GM08714 (cell line): Measurements from ENCODE around the gene AHNAK2.

Source experiments
- H3K4me3 ChIP-seq: fragments of 200-500 bp; sonication (Bioruptor generic); 2 replicates; pipeline ENCODE4 v1.5.1; 2014; ENCODE audit warnings: mild to moderate bottlenecking, low read length, inconsistent platforms
- ZNF274 ChIP-seq: IDR thresholded peaks from 2 replicates; pipeline ENCODE4 v1.6.1; 2012; ENCODE audit warnings: mild to moderate bottlenecking, low read depth, low read length

AHNAK2 gene

GRCh38 chr14:104931304-104931770 lies 46.8 kb downstream of the AHNAK2 start:
- H3K4me3 ChIP-seq = no peak overlapping the region
- no peak for TF ChIP-seq ZNF274

- no peak overlapping the region for H3K4me3 ChIP-seq
- no peak for TF ChIP-seq ZNF274
These were observed 47.5 kb downstream of the AHNAK2 start for GRCh38 chr14:104930526-104931303.

GRCh38 chr14:104929268-104930230 lies 48.6 kb downstream of the AHNAK2 start:
- TF ChIP-seq ZNF274 = no peak
- no peak overlapping the region for H3K4me3 ChIP-seq

- TF ChIP-seq ZNF274 = no peak
- H3K4me3 ChIP-seq = no peak overlapping the region
These were observed 49.6 kb downstream of the AHNAK2 start for GRCh38 chr14:104928391-104929133.

GRCh38 chr14:104927901-104928300 lies 50.3 kb downstream of the AHNAK2 start:
- no peak overlapping the region for H3K4me3 ChIP-seq
- no peak for TF ChIP-seq ZNF274

- no peak for TF ChIP-seq ZNF274
- H3K4me3 ChIP-seq = no peak overlapping the region
These were observed 50.8 kb downstream of the AHNAK2 start for GRCh38 chr14:104927432-104927816.

GRCh38 chr14:104926619-104927431 lies 51.3 kb downstream of the AHNAK2 start:
- no peak overlapping the region; the same call in 1 of the 2 replicates for H3K4me3 ChIP-seq
- no peak for TF ChIP-seq ZNF274

GRCh38 chr14:104925855-104926609 lies 52.1 kb downstream of the AHNAK2 start:
- H3K4me3 ChIP-seq = peak overlapping the region; percentile 40; the same call in 1 of the 2 replicates
- no peak for TF ChIP-seq ZNF274

- H3K4me3 ChIP-seq = peak overlapping the region; percentile 40; the same call in 1 of the 2 replicates
- TF ChIP-seq ZNF274 = no peak
These were observed 52.8 kb downstream of the AHNAK2 start for GRCh38 chr14:104925214-104925854.

GRCh38 chr14:104924421-104925213 lies 53.6 kb downstream of the AHNAK2 start, which contains the start of gene PLD4:
PLD4 (plus strand) TSS chr14:104924879; CDS start chr14:104927141, 2,262 bp downstream.
- no peak for TF ChIP-seq ZNF274
- peak within 1 kb of the TSS; percentile 40; the same call in 1 of the 2 replicates for H3K4me3 ChIP-seq
